Osteocyte (in vitro differentiated cells): ENCODE measurements around the gene QRFPR. TPM values are rescaled to one million over a fixed set of nuclear protein-coding genes. Genes with fewer than 3 reads are reported as not detected.

ENCODE experiments used
- DNase-seq: peaks from one replicate; pipeline ENCODE4 v3.0.0; 2021; ENCODE audit warnings: mixed read lengths; ENCODE audit not compliant: unreplicated experiment; ENCODE audit errors: extremely low spot score
- H3K27ac Mint-ChIP-seq: one replicate; pipeline ENCODE4 v1.8.0; 2021; ENCODE audit warnings: mild to moderate bottlenecking, mixed read lengths; ENCODE audit not compliant: unreplicated experiment
- H3K27me3 Mint-ChIP-seq: one replicate; pipeline ENCODE4 v1.8.0; 2021; ENCODE audit warnings: mixed read lengths; ENCODE audit not compliant: unreplicated experiment
- H3K36me3 Mint-ChIP-seq: one replicate; pipeline ENCODE4 v1.8.0; 2021; ENCODE audit warnings: mixed read lengths; ENCODE audit not compliant: unreplicated experiment
- H3K4me1 Mint-ChIP-seq: one replicate; pipeline ENCODE4 v1.8.0; 2021; ENCODE audit warnings: mixed read lengths; ENCODE audit not compliant: unreplicated experiment
- H3K4me3 Mint-ChIP-seq: one replicate; pipeline ENCODE4 v1.8.0; 2021; ENCODE audit warnings: mild to moderate bottlenecking, moderate library complexity, mixed read lengths; ENCODE audit not compliant: unreplicated experiment
- H3K9me3 Mint-ChIP-seq: one replicate; pipeline ENCODE4 v1.8.0; 2021; ENCODE audit warnings: mixed read lengths; ENCODE audit not compliant: unreplicated experiment
- CTCF ChIP-seq: fragments of 200-600 bp; sonication (generic); IDR thresholded peaks from 2 replicates; pipeline ENCODE4 v1.5.0; 2021; ENCODE audit warnings: antibody characterized with exemption, mild to moderate bottlenecking, moderate library complexity
- total RNA-seq: library from RNA; stranded (reverse); gene quantifications from 2 replicates; pipeline ENCODE4 v1.2.1, GENCODE V29; 2021

The QRFPR gene
- total RNA-seq, 1 donor from 2014 or later, result not detected

- DNase-seq, result no peak
- Mint-ChIP-seq H3K27ac (no peak overlapping the region), H3K36me3 (no peaks in the 10 kb centered on the region), H3K27me3 (peaks cover 16% of the 10 kb centered on the region), H3K4me3 (no peak overlapping the region), H3K9me3 (no peaks in the 10 kb centered on the region), H3K4me1 (no peaks in the 10 kb centered on the region)
- TF ChIP-seq CTCF, result no peak
Measured at GRCh38 chr4:121306931-121307330, 73.9 kb downstream of the QRFPR start.

- Mint-ChIP-seq H3K27me3 (peaks cover 15% of the 10 kb centered on the region), H3K4me3 (no peak overlapping the region), H3K9me3 (no peaks in the 10 kb centered on the region), H3K4me1 (no peaks in the 10 kb centered on the region), H3K36me3 (no peaks in the 10 kb centered on the region), H3K27ac (no peak overlapping the region)
- no peak for TF ChIP-seq CTCF
- DNase-seq, result no peak
Measured at GRCh38 chr4:121304893-121305292, 75.9 kb downstream of the QRFPR start.

GRCh38 chr4:121299367-121299766 lies 81.5 kb downstream of the QRFPR start:
- Mint-ChIP-seq H3K9me3 (no peaks in the 10 kb centered on the region), H3K27ac (no peak overlapping the region), H3K36me3 (no peaks in the 10 kb centered on the region), H3K4me3 (no peak overlapping the region), H3K27me3 (peaks cover 20% of the 10 kb centered on the region), H3K4me1 (no peaks in the 10 kb centered on the region)
- no peak for DNase-seq
- no peak for TF ChIP-seq CTCF

GRCh38 chr4:121283319-121283718 lies 97.5 kb downstream of the QRFPR start:
- Mint-ChIP-seq H3K27ac (no peak overlapping the region), H3K4me3 (no peak overlapping the region), H3K36me3 (no peaks in the 10 kb centered on the region), H3K27me3 (peaks cover 5% of the 10 kb centered on the region), H3K4me1 (no peaks in the 10 kb centered on the region), H3K9me3 (peaks cover 27% of the 10 kb centered on the region)
- TF ChIP-seq CTCF, result no peak
- no peak for DNase-seq

GRCh38 chr4:121280425-121280824 lies 100.4 kb downstream of the QRFPR start:
- no peak overlapping the region for H3K27ac Mint-ChIP-seq
- no peak for TF ChIP-seq CTCF
- DNase-seq, result no peak
- no peak overlapping the region for H3K4me3 Mint-ChIP-seq
- no peaks in the 10 kb centered on the region for H3K4me1 Mint-ChIP-seq
- peaks cover 13% of the 10 kb centered on the region for H3K9me3 Mint-ChIP-seq
- no peaks in the 10 kb centered on the region for H3K36me3 Mint-ChIP-seq
- peaks cover 5% of the 10 kb centered on the region for H3K27me3 Mint-ChIP-seq
